Gastroesophageal sphincter (tissue), 4 donors: Measurements from ENCODE around the gene MAPK1. TPM values are rescaled to one million over a fixed set of nuclear protein-coding genes. Genes with fewer than 3 reads are reported as not detected.

Source experiments
- ATAC-seq: fragments of 150-250 bp; one replicate; pipeline ENCODE4 v1.9.1; 2016; ENCODE audit warnings: mild to moderate bottlenecking, moderate library complexity
- H3K27ac ChIP-seq, 4 donors: fragments of 200-600 bp; sonication (generic) in 3 of 4; 1 replicate in 3 of 4; 2 replicates in 1 of 4; pipeline ENCODE4 v1.5.1; 2016 to 2019
- H3K27me3 ChIP-seq: fragments of 200-600 bp; sonication (generic); one replicate; pipeline ENCODE4 v1.5.1; 2019
- H3K36me3 ChIP-seq, 2 donors: fragments of 200-600 bp; sonication (generic); one replicate each; pipeline ENCODE4 v1.5.1; 2019; ENCODE audit warnings: control low read depth in 1 of 2
- H3K4me1 ChIP-seq, 3 donors: fragments of 200-600 bp; sonication (generic); 1 replicate in 2 of 3; 2 replicates in 1 of 3; pipeline ENCODE4 v1.5.1; 2016 to 2019; ENCODE audit warnings: control low read depth in 2 of 3
- H3K4me3 ChIP-seq, 2 donors: fragments of 200-600 bp; sonication (generic); one replicate each; pipeline ENCODE4 v1.5.1; 2019; ENCODE audit warnings: mild to moderate bottlenecking in 1 of 2, moderate library complexity in 1 of 2
- H3K9me3 ChIP-seq, 3 donors: fragments of 200-600 bp; sonication (generic); one replicate each; pipeline ENCODE4 v1.5.1; 2017 to 2019; ENCODE audit warnings: control low read depth in 2 of 3
- EP300 ChIP-seq: sonication (generic); formaldehyde crosslinking; IDR thresholded peaks from one replicate; pipeline ENCODE4 v1.6.1; 2017; ENCODE audit warnings: antibody characterized with exemption, mild to moderate bottlenecking
- POLR2A ChIP-seq, 2 donors: fragments of 450-650 bp; IDR thresholded peaks; one replicate each; pipeline ENCODE4 v1.6.1; 2017; ENCODE audit warnings: antibody characterized with exemption in 2 of 2, mild to moderate bottlenecking in 2 of 2, moderate library complexity in 1 of 2
- POLR2AphosphoS5 ChIP-seq: sonication (generic); formaldehyde crosslinking; IDR thresholded peaks from one replicate; pipeline ENCODE4 v1.6.1; 2017; ENCODE audit warnings: antibody characterized with exemption
- WGBS, 2 donors: methylation state at CpG; one replicate each; pipeline ENCODE4 v1.1.5; 2018; ENCODE audit warnings: low coverage in 1 of 2; 5-methylcytosine and 5-hydroxymethylcytosine counted together
- total RNA-seq, 4 donors: library from RNA; depleted of rRNA; stranded (reverse); fragments of >200 nt; gene quantifications; one replicate each; pipeline ENCODE4 v1.1.0, GENCODE V29; 2016
- TF ChIP-seq, protein P1 (sequence below), 4 experiments: fragments of 200-600 bp in 2 of 4; fragments of 450-650 bp in 2 of 4; sonication (generic) in 1 of 4; IDR thresholded peaks; one replicate each; pipeline ENCODE4 v1.5.1; 2017 to 2019; ENCODE audit warnings: antibody characterized with exemption in 4 of 4, mild to moderate bottlenecking in 2 of 4, moderate library complexity in 2 of 4

Gene MAPK1
- total RNA-seq, 4 donors from 2014 or later: 40.3 to 70.8 (median 57.4) TPM

DNA sequence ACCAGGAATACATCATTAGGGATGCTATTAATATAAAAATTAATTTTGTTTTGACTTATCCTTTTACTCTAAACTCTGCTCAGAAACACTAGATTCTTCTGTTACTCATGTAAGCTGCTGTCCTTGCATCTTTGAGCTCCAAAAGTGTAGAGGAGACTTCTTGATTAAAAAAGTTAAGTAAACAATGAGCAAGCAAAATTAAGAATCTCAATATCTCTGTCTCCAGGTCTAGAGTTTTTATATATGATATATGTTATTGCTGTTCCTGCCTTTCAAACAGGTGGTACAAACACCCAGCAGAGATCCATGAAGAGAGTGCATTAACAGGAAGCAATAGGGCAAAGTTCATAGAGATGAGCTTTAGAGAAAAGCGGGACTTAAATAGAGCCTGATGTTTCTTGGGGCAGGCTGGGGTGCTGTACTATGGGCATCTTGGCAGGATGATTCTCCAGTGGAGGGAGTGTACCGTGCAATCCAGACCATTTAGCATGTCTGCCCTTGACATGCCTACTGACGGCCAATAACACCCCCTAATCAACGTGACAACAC is 6.9 kb downstream of the MAPK1 start:
- Histone ChIP-seq H3K27me3 (no peaks in the 10 kb centered on the region), H3K36me3 (no peaks in the 10 kb centered on the region), H3K4me3 (no peak overlapping the region), H3K27ac (peak overlapping the region in 2 of 4 donors; percentile 32 to 36), H3K9me3 (no peaks in the 10 kb centered on the region), H3K4me1 (peaks cover 9 to 97% (median 52%) of the 10 kb centered on the region in 3 donors)
- TF ChIP-seq, protein P1, sequence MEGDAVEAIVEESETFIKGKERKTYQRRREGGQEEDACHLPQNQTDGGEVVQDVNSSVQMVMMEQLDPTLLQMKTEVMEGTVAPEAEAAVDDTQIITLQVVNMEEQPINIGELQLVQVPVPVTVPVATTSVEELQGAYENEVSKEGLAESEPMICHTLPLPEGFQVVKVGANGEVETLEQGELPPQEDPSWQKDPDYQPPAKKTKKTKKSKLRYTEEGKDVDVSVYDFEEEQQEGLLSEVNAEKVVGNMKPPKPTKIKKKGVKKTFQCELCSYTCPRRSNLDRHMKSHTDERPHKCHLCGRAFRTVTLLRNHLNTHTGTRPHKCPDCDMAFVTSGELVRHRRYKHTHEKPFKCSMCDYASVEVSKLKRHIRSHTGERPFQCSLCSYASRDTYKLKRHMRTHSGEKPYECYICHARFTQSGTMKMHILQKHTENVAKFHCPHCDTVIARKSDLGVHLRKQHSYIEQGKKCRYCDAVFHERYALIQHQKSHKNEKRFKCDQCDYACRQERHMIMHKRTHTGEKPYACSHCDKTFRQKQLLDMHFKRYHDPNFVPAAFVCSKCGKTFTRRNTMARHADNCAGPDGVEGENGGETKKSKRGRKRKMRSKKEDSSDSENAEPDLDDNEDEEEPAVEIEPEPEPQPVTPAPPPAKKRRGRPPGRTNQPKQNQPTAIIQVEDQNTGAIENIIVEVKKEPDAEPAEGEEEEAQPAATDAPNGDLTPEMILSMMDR (IDR thresholded peaks at IDR 0.05): no peak
- no peak for TF ChIP-seq EP300
- TF ChIP-seq POLR2AphosphoS5: no peak
- no peak for TF ChIP-seq POLR2A (IDR thresholded peaks at IDR 0.05)
- WGBS, 2 donors: 56 to 74% methylated on average over 1 to 4 of the region's 4 CpGs
- no peak for ATAC-seq

DNA sequence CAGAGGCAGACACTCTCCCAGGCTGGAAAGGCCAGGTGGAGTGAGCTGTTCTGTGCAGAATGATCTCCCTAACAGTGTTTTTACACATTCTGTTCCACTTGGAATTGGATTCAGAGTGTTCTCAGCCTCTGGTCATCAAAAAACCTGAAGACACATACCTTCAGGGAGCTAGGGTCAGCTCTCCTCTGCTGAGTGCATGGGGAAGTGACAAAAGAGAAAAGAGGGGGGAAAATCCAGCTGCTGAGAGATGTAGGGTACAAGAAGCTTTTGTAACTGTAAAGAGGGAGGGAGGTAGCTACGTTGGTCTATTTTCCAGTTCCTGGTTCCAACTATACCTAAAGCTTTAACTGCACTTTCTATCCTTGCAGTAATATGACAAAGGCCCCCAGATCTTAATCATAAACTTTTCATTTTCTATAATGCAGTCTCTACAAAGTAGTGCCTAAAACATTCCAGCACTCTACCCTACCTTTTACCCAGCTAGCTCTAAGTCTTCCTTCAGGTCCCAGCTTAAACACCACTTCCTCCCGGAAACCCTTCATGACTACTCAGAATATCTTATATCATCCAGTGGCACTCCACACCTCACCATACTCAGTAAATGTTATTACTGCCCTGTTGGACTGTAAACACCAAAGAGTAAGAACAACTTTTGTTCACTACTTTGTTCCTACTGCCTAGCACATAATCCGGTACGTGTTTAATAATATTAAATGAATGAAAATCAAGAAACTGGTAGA is 9.2 kb downstream of the MAPK1 start:
- peaks cover 12 to 97% (median 36%) of the 10 kb centered on the region in 3 donors for H3K4me1 ChIP-seq
- no peak for TF ChIP-seq POLR2AphosphoS5
- TF ChIP-seq, protein P1 (IDR thresholded peaks at IDR 0.05): no peak
- TF ChIP-seq POLR2A (IDR thresholded peaks at IDR 0.05): no peak
- TF ChIP-seq EP300: no peak
- WGBS, 2 donors: 50 to 59% methylated on average over 4 of the region's 4 CpGs
- H3K27me3 ChIP-seq: no peaks in the 10 kb centered on the region
- no peak overlapping the region for H3K4me3 ChIP-seq
- ATAC-seq: no peak
- no peaks in the 10 kb centered on the region for H3K36me3 ChIP-seq
- H3K27ac ChIP-seq: peak overlapping the region; percentile 29 to 65 (median 45)
- no peaks in the 10 kb centered on the region for H3K9me3 ChIP-seq

DNA sequence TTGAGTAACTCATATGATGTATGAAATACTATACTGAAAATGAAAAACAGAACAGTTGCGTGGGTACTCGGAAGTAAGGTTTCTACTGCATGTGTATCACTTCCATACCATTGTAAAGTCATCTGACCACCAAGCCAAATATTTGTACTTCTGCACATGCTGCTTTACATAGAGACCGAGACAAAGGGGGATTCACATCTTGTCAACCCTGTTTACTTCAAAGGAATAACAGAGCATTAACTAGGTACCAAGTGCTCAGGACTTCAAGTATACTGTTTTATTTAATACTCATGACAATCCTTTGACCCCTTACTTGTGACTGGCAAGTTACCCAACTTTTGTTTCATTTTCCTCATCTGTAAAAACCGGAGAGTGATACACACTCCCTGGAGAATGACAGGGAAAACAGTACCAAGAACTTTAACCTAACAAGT is 9.9 kb downstream of the MAPK1 start:
- Histone ChIP-seq H3K36me3 (no peaks in the 10 kb centered on the region), H3K27me3 (no peaks in the 10 kb centered on the region), H3K4me3 (no peak overlapping the region), H3K27ac (peak overlapping the region in 3 of 4 donors; percentile 43 to 65 (median 47)), H3K4me1 (peaks cover 12 to 97% (median 36%) of the 10 kb centered on the region in 3 donors), H3K9me3 (no peaks in the 10 kb centered on the region)
- 16 to 28% methylated on average over 4 of the region's 4 CpGs for WGBS, 2 donors
- no peak for ATAC-seq
- TF ChIP-seq POLR2AphosphoS5 (no peak), EP300 (no peak), POLR2A (IDR thresholded peaks at IDR 0.05) (no peak)
- TF ChIP-seq, protein P1 (IDR thresholded peaks at IDR 0.05): no peak

DNA sequence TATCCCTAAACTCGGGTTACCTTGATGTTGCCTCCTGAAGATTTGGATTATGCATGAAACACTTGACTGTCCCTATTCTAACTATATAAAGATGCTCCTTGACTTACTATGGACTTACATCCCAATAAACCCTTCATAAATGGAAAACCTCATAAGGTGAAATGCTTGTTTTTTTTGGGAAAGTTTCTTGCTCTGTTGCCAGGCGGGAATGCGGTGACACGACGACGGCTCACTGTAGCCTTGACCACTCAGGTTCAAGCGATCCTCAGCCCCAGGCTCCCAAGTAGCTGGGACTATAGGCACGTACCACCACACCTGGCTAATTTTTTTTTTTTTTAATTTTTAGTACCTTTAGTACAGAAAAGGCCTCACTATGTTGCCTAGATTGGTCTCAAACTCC is 10.6 kb downstream of the MAPK1 start:
- Histone ChIP-seq H3K36me3 (no peaks in the 10 kb centered on the region), H3K27ac (peak overlapping the region in 1 of 4 donors; percentile 47), H3K4me1 (peaks cover 12 to 95% (median 34%) of the 10 kb centered on the region in 3 donors), H3K9me3 (no peaks in the 10 kb centered on the region), H3K4me3 (no peak overlapping the region), H3K27me3 (no peaks in the 10 kb centered on the region)
- no peak for ATAC-seq
- TF ChIP-seq POLR2A (IDR thresholded peaks at IDR 0.05): no peak
- TF ChIP-seq, protein P1 (IDR thresholded peaks at IDR 0.05): no peak
- no peak for TF ChIP-seq EP300
- TF ChIP-seq POLR2AphosphoS5: no peak
- 87 to 98% methylated on average over 7 to 8 of the region's 8 CpGs for WGBS, 2 donors

DNA sequence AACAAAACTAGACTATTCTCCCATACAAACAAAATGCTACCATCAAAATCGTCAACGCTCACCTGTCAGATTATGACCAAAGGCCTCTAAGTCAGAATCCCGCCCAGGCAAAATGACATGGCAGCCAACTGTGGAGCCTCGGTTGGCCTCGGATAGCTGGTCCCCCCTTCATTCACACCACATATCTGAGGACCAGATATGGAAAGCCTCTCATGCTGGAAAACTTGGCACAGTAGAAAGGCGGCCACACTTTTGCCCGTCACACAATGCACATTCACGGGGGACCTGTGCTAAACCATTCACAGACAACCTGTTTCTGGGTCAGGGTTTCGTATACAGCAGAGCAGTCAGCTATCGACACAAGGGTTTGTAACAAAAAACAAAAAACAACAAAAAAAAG is 11.2 kb downstream of the MAPK1 start:
- Histone ChIP-seq H3K27me3 (no peaks in the 10 kb centered on the region), H3K27ac (peak overlapping the region in 1 of 4 donors; percentile 17), H3K36me3 (no peaks in the 10 kb centered on the region), H3K4me1 (peaks cover 12 to 92% (median 33%) of the 10 kb centered on the region in 3 donors), H3K4me3 (no peak overlapping the region), H3K9me3 (no peaks in the 10 kb centered on the region)
- ATAC-seq: no peak
- 89 to 90% methylated on average over 5 to 9 of the region's 10 CpGs for WGBS, 2 donors
- TF ChIP-seq, protein P1 (IDR thresholded peaks at IDR 0.05): no peak
- TF ChIP-seq POLR2A (IDR thresholded peaks at IDR 0.05) (no peak), POLR2AphosphoS5 (no peak), EP300 (no peak)
